Heart left ventricle (tissue), 16 donors: ENCODE measurements around the gene ATRAID. TPM values are rescaled to one million over a fixed set of nuclear protein-coding genes. Genes with fewer than 3 reads are reported as not detected.

Experiments used
- ATAC-seq, 4 donors: fragments of 200-7000 bp; cut with Tn5 transposase; one replicate each; pipeline ENCODE4 v1.9.1; 2020 to 2022; ENCODE audit warnings: moderate library complexity in 4 of 4, mild to moderate bottlenecking in 3 of 4, moderate number of reproducible peaks in 1 of 4
- DNase-seq, 5 donors: peaks; one replicate each; pipeline ENCODE4 v3.0.0-alpha.2; 2020
- H3K27ac ChIP-seq, 12 donors: fragments of 200-600 bp; sonication (generic) in 4 of 12; one replicate each; pipeline versions ENCODE4 v1.5.0 to v1.8.0; 2016 to 2022; ENCODE audit warnings: mild to moderate bottlenecking in 2 of 12
- H3K27me3 ChIP-seq, 9 donors: fragments of 200-600 bp; sonication (generic) in 2 of 9; one replicate each; pipeline versions ENCODE4 v1.5.1 to v1.8.0; 2016 to 2022; ENCODE audit warnings: mild to moderate bottlenecking in 3 of 9
- H3K36me3 ChIP-seq, 9 donors: fragments of 200-600 bp; sonication (generic) in 2 of 9; one replicate each; pipeline versions ENCODE4 v1.5.0 to v1.8.0; 2018 to 2022; ENCODE audit warnings: mild to moderate bottlenecking in 2 of 9
- H3K4me1 ChIP-seq, 12 donors: fragments of 200-600 bp; sonication (generic) in 4 of 12; one replicate each; pipeline versions ENCODE4 v1.5.0 to v1.8.0; 2016 to 2022; ENCODE audit warnings: mild to moderate bottlenecking in 3 of 12
- H3K4me3 ChIP-seq, 12 donors: fragments of 200-600 bp; sonication (generic) in 4 of 12; one replicate each; pipeline versions ENCODE4 v1.5.0 to v1.8.0; 2017 to 2022; ENCODE audit warnings: mild to moderate bottlenecking in 9 of 12, moderate library complexity in 4 of 12
- H3K9me3 ChIP-seq, 12 donors: fragments of 200-600 bp; sonication (generic) in 4 of 12; one replicate each; pipeline versions ENCODE4 v1.5.0 to v1.8.0; 2016 to 2022; ENCODE audit warnings: mild to moderate bottlenecking in 1 of 12
- CTCF ChIP-seq, 12 donors: fragments of 200-600 bp; sonication (generic) in 4 of 12; IDR thresholded peaks; one replicate each; pipeline versions ENCODE4 v1.5.0 to v1.8.0; 2018 to 2022; ENCODE audit warnings: antibody characterized with exemption in 12 of 12, mild to moderate bottlenecking in 5 of 12
- POLR2A ChIP-seq, 2 donors: fragments of 450-650 bp; IDR thresholded peaks; one replicate each; pipeline ENCODE4 v1.6.1; 2017; ENCODE audit warnings: antibody characterized with exemption in 2 of 2, mild to moderate bottlenecking in 2 of 2, moderate library complexity in 2 of 2
- WGBS, 4 donors: extraction: QIAGEN DNeasy Blood & Tissue Kit in 2 of 4; methylation state at CpG; one replicate each; pipeline versions ENCODE4 v1.1.5 to v1.1.7; 2013 to 2018; 5-methylcytosine and 5-hydroxymethylcytosine counted together
- intact Hi-C, 10 donors: fragments of 100-400 bp; cut with DNase I; formaldehyde crosslinking; loops; one replicate each; pipeline versions ENCODE4 v1.11.1 to v1.14.2; 2022
- polyA plus RNA-seq, 2 donors: library from polyadenylated mRNA; stranded (reverse); fragments of 200-250 nt; gene quantifications; one replicate each; pipeline ENCODE4 v1.2.3, GENCODE V29; 2013
- total RNA-seq, 9 donors: library from RNA; depleted of rRNA in 2 of 9; stranded (reverse); fragments of >200 nt in 2 of 9; fragmentation: NEBNext Ultra II Directional in 3 of 9; extraction: Animal tissue kit (Norgen Biotek cat#: 25700) in 3 of 9; gene quantifications; one replicate each; pipeline versions ENCODE4 v1.1.0 to v1.2.4, GENCODE V29; 2016 to 2023
- donor health status: ischemic (EF 13 %, LVEDD 7.1; RV severe dilation, severe dysfunction).
- donor health status: healthy with polysubstance abuse.
- donor health status: DM: no; HTN: yes; CAD: no.
- donor health status: DM: no; HTN: no; CAD: no.
- donor health status: ischemic (EF 25% LVEDD 6.9; RV normal size, moderate dysfunction).
- donor health status: ischemic (EF 25% LVEDD 5.7; RV mildly dilated, moderate dysfunction).
- donor health status: healthy.
- donor health status: DM: yes; HTN: yes; CAD: no.
- donor health status: ischemic (EF 35%, LVEDD 5.7; RV mildly dilated, moderate dysfunction).
- donor health status: nonischemic (EF 11% LVEDD 7.7; RV severe dilation, severe dysfunction).
- donor health status: DM: yes; HTN: yes; CAD: no.
- donor health status: PGD.
- donor health status: ischemic (EF 29% LVEDD 5.4; RV normal size, mild dysfunction).
- donor health status: nonischemic (EF 23%, LVEDD 6.1; RV moderate dilation, normal function).

ATRAID gene
- total and polyA plus RNA-seq, 11 donors = 96.9 to 210 (median 144) TPM

- no peak for DNase-seq
- intact Hi-C loops = no loop called here
- whole genome bisulfite sequencing, 4 donors = 86 to 94% (median 92%) methylated on average over 3 to 8 of the region's 8 CpGs
- no peak for ATAC-seq
- no peaks in the 10 kb centered on the region for H3K4me1 ChIP-seq
- TF ChIP-seq POLR2A (IDR thresholded peaks at IDR 0.05) = no peak
- TF ChIP-seq CTCF (IDR thresholded peaks at IDR 0.05) = no peak
- no peak overlapping the region for H3K27ac ChIP-seq
- H3K9me3 ChIP-seq = no peaks in the 10 kb centered on the region
- no peak overlapping the region for H3K4me3 ChIP-seq
- peaks cover 0 to 92% (median 78%) of the 10 kb centered on the region in 9 donors for H3K36me3 ChIP-seq
- no peaks in the 10 kb centered on the region for H3K27me3 ChIP-seq
Measured at GRCh38 chr2:27204566-27204965, 7.3 kb upstream of the ATRAID start.

- Histone ChIP-seq H3K27ac (no peak overlapping the region), H3K36me3 (peaks cover 0 to 90% (median 76%) of the 10 kb centered on the region in 9 donors), H3K9me3 (no peaks in the 10 kb centered on the region), H3K27me3 (no peaks in the 10 kb centered on the region), H3K4me3 (no peak overlapping the region), H3K4me1 (no peaks in the 10 kb centered on the region)
- intact Hi-C loops = loop anchor here in 1 of 10 donors (5.0 kb wide), 1 partner anchor 68 kb away; the partner anchor contains the start of gene PRR30
- 68 to 77% (median 75%) methylated on average over 8 of the region's 8 CpGs for WGBS, 4 donors
- TF ChIP-seq CTCF (IDR thresholded peaks at IDR 0.05) = no peak
- TF ChIP-seq POLR2A (IDR thresholded peaks at IDR 0.05) = no peak
- DNase-seq (no peak), ATAC-seq (no peak)
Measured at GRCh38 chr2:27205206-27205605, 6.6 kb upstream of the ATRAID start.

GRCh38 chr2:27206346-27206745, 5.5 kb upstream of the ATRAID start:
- H3K27me3 ChIP-seq = no peaks in the 10 kb centered on the region
- no peak overlapping the region for H3K4me3 ChIP-seq
- H3K4me1 ChIP-seq = peaks cover 0 to 6% (median 4%) of the 10 kb centered on the region in 12 donors
- peaks cover 0 to 84% (median 70%) of the 10 kb centered on the region in 9 donors for H3K36me3 ChIP-seq
- intact Hi-C loops = loop anchor here in 1 of 10 donors (5.0 kb wide), 1 partner anchor 69 kb away; the partner anchor contains the start of gene PRR30
- no peak overlapping the region for H3K27ac ChIP-seq
- WGBS, 4 donors = 97 to 99% (median 98%) methylated on average over 6 of the region's 6 CpGs
- H3K9me3 ChIP-seq = no peaks in the 10 kb centered on the region
- TF ChIP-seq POLR2A (IDR thresholded peaks at IDR 0.05) = no peak
- no peak for TF ChIP-seq CTCF (IDR thresholded peaks at IDR 0.05)
- DNase-seq = no peak
- ATAC-seq = no peak

GRCh38 chr2:27208486-27209050, 3.3 kb upstream of the ATRAID start:
- DNase-seq = no peak

More at GRCh38 chr2:27208486-27209050, 3.3 kb upstream of the ATRAID start:
- no peak for ATAC-seq
- 85 to 90% (median 86%) methylated on average over 4 of the region's 4 CpGs for WGBS, 4 donors
- no peaks in the 10 kb centered on the region for H3K27me3 ChIP-seq
- H3K4me3 ChIP-seq = no peak overlapping the region
- TF ChIP-seq CTCF (IDR thresholded peaks at IDR 0.05) = no peak
- TF ChIP-seq POLR2A (IDR thresholded peaks at IDR 0.05) = no peak
- no peak overlapping the region for H3K27ac ChIP-seq
- H3K36me3 ChIP-seq = peaks cover 0 to 66% (median 55%) of the 10 kb centered on the region in 9 donors
- no peaks in the 10 kb centered on the region for H3K9me3 ChIP-seq
- H3K4me1 ChIP-seq = peaks cover 4 to 15% (median 12%) of the 10 kb centered on the region in 12 donors
- intact Hi-C loops = loop anchor here in 1 of 10 donors (5.0 kb wide), 1 partner anchor 71 kb away; the partner anchor contains the start of gene PRR30
